HCT116 (cell line): ENCODE data around the gene PPM1J. TPM values are rescaled to one million over a fixed set of nuclear protein-coding genes. Genes with fewer than 3 reads are reported as not detected.

ENCODE experiments used
- ATAC-seq: fragments of 200-7000 bp; cut with Tn5 transposase; 2 replicates; pipeline ENCODE4 v1.9.1; 2020; ENCODE audit warnings: mild to moderate bottlenecking, moderate library complexity
- BruUV-seq: library from RNA; stranded (reverse); fragments of 400-500 nt; replicated peaks from 2 replicates; lab custom pipeline; 2021; lab: Mats Ljungman, UMichigan
- CTCF ChIA-PET: fragments of 300-600 bp; sonication (Branson Sonifier 250); formaldehyde crosslinking; loops from one replicate; lab custom pipeline; 2021; ENCODE audit warnings: antibody characterized with exemption; lab: Charles Lee
- POLR2A ChIA-PET: fragments of 300-600, 350-600 bp; sonication (Branson Sonifier 250); formaldehyde crosslinking; loops from one replicate; lab custom pipeline; 2021; ENCODE audit warnings: antibody characterized with exemption; lab: Charles Lee
- RAD21 ChIA-PET, 2 experiments: fragments of 300-600 bp; sonication (Branson Sonifier 250); formaldehyde crosslinking; loops; one replicate each; lab custom pipeline; 2023; ENCODE audit warnings: low total read pairs in 2 of 2; ENCODE audit not compliant: uncharacterized antibody in 2 of 2, unreplicated experiment in 2 of 2, low non-redundant PET in 1 of 2; lab: Charles Lee
- DNase-seq: peaks from one replicate; pipeline ENCODE4 v3.0.0-alpha.2; 2010; ENCODE audit warnings: low read depth, low spot score
- H2AFZ ChIP-seq: fragments of 200-600 bp; shearing (Covaris generic), sonication (generic); 2 replicates; pipeline ENCODE4 v1.6.1; 2017; ENCODE audit warnings: low read depth, mixed run types, mixed read lengths, antibody characterized with exemption, low read length; ENCODE audit not compliant: poor library complexity, severe bottlenecking
- H3K27ac ChIP-seq: 2 replicates; pipeline ENCODE4 v1.5.1; 2012; ENCODE audit warnings: low read depth, low read length
- H3K27me3 ChIP-seq: fragments of 200-600 bp; sonication (generic); 2 replicates; pipeline ENCODE4 v1.6.1; 2016; ENCODE audit warnings: mixed run types, low read length, mixed read lengths; ENCODE audit not compliant: insufficient read depth
- H3K36me3 ChIP-seq, 2 experiments: fragments of 200-500 bp in 1 of 2; fragments of 200-600 bp in 1 of 2; sonication (Bioruptor generic) in 1 of 2; sonication (generic) in 1 of 2; 2 replicates each; pipeline versions ENCODE4 v1.5.1 to v1.6.1; 2014 to 2016; ENCODE audit warnings: low read length in 2 of 2, inconsistent platforms in 1 of 2, mixed read lengths in 1 of 2, mixed run types in 1 of 2; ENCODE audit not compliant: insufficient read depth in 2 of 2, control insufficient read depth in 1 of 2
- H3K4me1 ChIP-seq, 2 experiments: fragments of 200-600 bp in 1 of 2; sonication (generic) in 1 of 2; 2 replicates each; pipeline versions ENCODE4 v1.5.1 to v1.6.1; 2012 to 2017; ENCODE audit warnings: low read length in 2 of 2, inconsistent platforms in 1 of 2, mild to moderate bottlenecking in 1 of 2, mixed read lengths in 1 of 2, mixed run types in 1 of 2, moderate library complexity in 1 of 2; ENCODE audit not compliant: insufficient read depth in 2 of 2, control insufficient read depth in 1 of 2
- H3K4me2 ChIP-seq: fragments of 200-600 bp; sonication (generic); 2 replicates; pipeline ENCODE4 v1.6.1; 2017; ENCODE audit warnings: mixed run types, low read length, mixed read lengths
- H3K4me3 ChIP-seq, 2 experiments: fragments of 200-600 bp in 1 of 2; sonication (generic) in 1 of 2; replicated peaks in 1 of 2; 2 replicates each; pipeline ENCODE4 v1.5.1; 2011 to 2016; ENCODE audit warnings: low read length in 2 of 2, control low read depth in 1 of 2, low read depth in 1 of 2, mild to moderate bottlenecking in 1 of 2, mixed read lengths in 1 of 2, mixed run types in 1 of 2
- H3K79me2 ChIP-seq: fragments of 200-600 bp; sonication (generic); 2 replicates; pipeline ENCODE4 v1.6.1; 2017; ENCODE audit warnings: mild to moderate bottlenecking, mixed run types, low read length, moderate library complexity, mixed read lengths; ENCODE audit not compliant: insufficient read depth
- H3K9ac ChIP-seq: fragments of 200-600 bp; sonication (generic); 2 replicates; pipeline ENCODE4 v1.6.1; 2016; ENCODE audit warnings: low read length, mixed read lengths
- H3K9me2 ChIP-seq: fragments of 200-600 bp; sonication (generic), shearing (Covaris generic); 2 replicates; pipeline ENCODE4 v1.6.1; 2017; ENCODE audit warnings: mixed run types, mild to moderate bottlenecking, moderate library complexity; ENCODE audit not compliant: insufficient read depth
- H3K9me3 ChIP-seq, 2 experiments: fragments of 200-500 bp in 1 of 2; fragments of 200-600 bp in 1 of 2; sonication (Bioruptor generic) in 1 of 2; sonication (generic) in 1 of 2; 2 replicates each; pipeline ENCODE4 v1.6.1; 2014 to 2017; ENCODE audit warnings: low read length in 2 of 2, mixed read lengths in 2 of 2, inconsistent platforms in 1 of 2, low read depth in 1 of 2, mild to moderate bottlenecking in 1 of 2, mixed run types in 1 of 2, moderate library complexity in 1 of 2; ENCODE audit not compliant: control insufficient read depth in 1 of 2, insufficient read depth in 1 of 2
- H4K20me1 ChIP-seq: fragments of 200-600 bp; sonication (generic), shearing (Covaris generic); 2 replicates; pipeline ENCODE4 v1.6.1; 2017; ENCODE audit warnings: mixed run types, mild to moderate bottlenecking, moderate library complexity; ENCODE audit not compliant: insufficient read depth
- CBX3 ChIP-seq: IDR thresholded peaks from 2 replicates; pipeline ENCODE4 v1.6.1; 2012; ENCODE audit warnings: low read depth
- EGR1 ChIP-seq: IDR thresholded peaks from 2 replicates; pipeline ENCODE4 v1.6.1; 2012; ENCODE audit warnings: low read depth
- ELF1 ChIP-seq: IDR thresholded peaks from 2 replicates; pipeline ENCODE4 v1.6.1; 2012; ENCODE audit warnings: low read depth, borderline replicate concordance
- EZH2phosphoT487 ChIP-seq: fragments of 200-600 bp; IDR thresholded peaks from 2 replicates; pipeline ENCODE4 v1.6.1; 2018; ENCODE audit warnings: antibody characterized with exemption, borderline replicate concordance
- FOSL1 ChIP-seq: IDR thresholded peaks from 2 replicates; pipeline ENCODE4 v1.6.1; 2012; ENCODE audit warnings: low read depth
- POLR2A ChIP-seq: IDR thresholded peaks from 2 replicates; pipeline ENCODE4 v1.7.0; 2011; ENCODE audit warnings: borderline replicate concordance; ENCODE audit not compliant: insufficient read depth, insufficient read length; ENCODE audit errors: extremely low read depth
- POLR2AphosphoS5 ChIP-seq: IDR thresholded peaks from 2 replicates; pipeline ENCODE4 v1.6.1; 2011; ENCODE audit warnings: mild to moderate bottlenecking, low read depth, low read length, moderate library complexity
- RAD21 ChIP-seq: IDR thresholded peaks from 2 replicates; pipeline ENCODE4 v1.6.1; 2012; ENCODE audit warnings: low read depth, mild to moderate bottlenecking
- SIN3A ChIP-seq: IDR thresholded peaks from 2 replicates; pipeline ENCODE4 v1.6.1; 2012; ENCODE audit warnings: low read depth
- SP1 ChIP-seq: IDR thresholded peaks from 2 replicates; pipeline ENCODE4 v1.6.1; 2012; ENCODE audit warnings: low read depth
- YY1 ChIP-seq: IDR thresholded peaks from 2 replicates; pipeline ENCODE4 v1.6.1; 2011; ENCODE audit warnings: low read length, low read depth, moderate library complexity, mild to moderate bottlenecking; ENCODE audit not compliant: insufficient replicate concordance; ENCODE audit errors: extremely low read depth
- ZFX ChIP-seq: fragments of 450-650 bp; IDR thresholded peaks from 2 replicates; pipeline ENCODE4 v1.6.1; 2017
- intact Hi-C: fragments of 100-400 bp; cut with micrococcal nuclease; formaldehyde crosslinking; loops from 2 replicates; pipeline ENCODE4 v1.10.0; 2022
- total RNA-seq: library from RNA; stranded (reverse); gene quantifications from one replicate; pipeline ENCODE4 v1.2.1, GENCODE V29; 2021; ENCODE audit not compliant: unreplicated experiment
- TF ChIP-seq, protein P1 (sequence below), 3 experiments: fragments of 200-600 bp in 1 of 3; sonication (generic) in 1 of 3; IDR thresholded peaks in 2 of 3; conservative IDR thresholded peaks in 1 of 3; 2 replicates each; pipeline ENCODE4 v1.5.1; 2012 to 2017; ENCODE audit warnings: low read depth in 2 of 3, low read length in 2 of 3, antibody characterized with exemption in 1 of 3, borderline replicate concordance in 1 of 3, control low read depth in 1 of 3, mild to moderate bottlenecking in 1 of 3, mixed read lengths in 1 of 3, mixed run types in 1 of 3, moderate library complexity in 1 of 3; ENCODE audit not compliant: insufficient read depth in 1 of 3
- TF ChIP-seq, protein P2 (sequence below): IDR thresholded peaks from 2 replicates; pipeline ENCODE4 v1.6.1; 2011; ENCODE audit warnings: mild to moderate bottlenecking, low read length, moderate library complexity; ENCODE audit not compliant: insufficient replicate concordance; ENCODE audit errors: extremely low read depth
- TF ChIP-seq, protein P3 (sequence below): IDR thresholded peaks from 2 replicates; pipeline ENCODE4 v1.6.1; 2012

Gene PPM1J
- total RNA-seq, 1 experiment from 2014 or later = 7.5 TPM

DNA sequence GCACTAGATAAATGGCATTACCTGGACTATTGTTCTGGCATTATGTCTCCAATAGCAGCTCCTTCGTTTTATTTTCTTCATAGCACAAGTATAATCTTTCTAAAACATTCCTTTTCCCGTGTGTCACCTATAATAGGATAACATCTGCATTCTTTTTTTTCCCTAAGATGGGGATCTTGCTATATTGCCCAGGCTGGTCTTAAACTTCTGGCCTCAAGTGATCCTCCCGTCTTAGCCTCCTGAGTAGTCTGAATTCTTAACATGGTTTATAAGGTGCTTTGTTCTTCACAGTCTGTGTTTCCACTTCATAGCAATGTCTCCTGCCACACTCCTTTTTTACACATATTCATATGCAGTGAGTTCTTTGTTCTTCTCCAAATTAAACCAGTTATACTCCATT, 49.3 kb downstream of the PPM1J start:
- intact Hi-C loops = no loop called here
- TF ChIP-seq EGR1 (no peak), CBX3 (no peak), POLR2A (no peak), FOSL1 (no peak), EZH2phosphoT487 (no peak), SIN3A (no peak), POLR2AphosphoS5 (no peak), YY1 (no peak), ZFX (no peak), RAD21 (no peak), ELF1 (no peak), SP1 (no peak)
- TF ChIP-seq, protein P1, sequence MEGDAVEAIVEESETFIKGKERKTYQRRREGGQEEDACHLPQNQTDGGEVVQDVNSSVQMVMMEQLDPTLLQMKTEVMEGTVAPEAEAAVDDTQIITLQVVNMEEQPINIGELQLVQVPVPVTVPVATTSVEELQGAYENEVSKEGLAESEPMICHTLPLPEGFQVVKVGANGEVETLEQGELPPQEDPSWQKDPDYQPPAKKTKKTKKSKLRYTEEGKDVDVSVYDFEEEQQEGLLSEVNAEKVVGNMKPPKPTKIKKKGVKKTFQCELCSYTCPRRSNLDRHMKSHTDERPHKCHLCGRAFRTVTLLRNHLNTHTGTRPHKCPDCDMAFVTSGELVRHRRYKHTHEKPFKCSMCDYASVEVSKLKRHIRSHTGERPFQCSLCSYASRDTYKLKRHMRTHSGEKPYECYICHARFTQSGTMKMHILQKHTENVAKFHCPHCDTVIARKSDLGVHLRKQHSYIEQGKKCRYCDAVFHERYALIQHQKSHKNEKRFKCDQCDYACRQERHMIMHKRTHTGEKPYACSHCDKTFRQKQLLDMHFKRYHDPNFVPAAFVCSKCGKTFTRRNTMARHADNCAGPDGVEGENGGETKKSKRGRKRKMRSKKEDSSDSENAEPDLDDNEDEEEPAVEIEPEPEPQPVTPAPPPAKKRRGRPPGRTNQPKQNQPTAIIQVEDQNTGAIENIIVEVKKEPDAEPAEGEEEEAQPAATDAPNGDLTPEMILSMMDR (IDR thresholded peaks at IDR 0.05 in 2 of 3, conservative IDR thresholded peaks at IDR 0.05 in 1 of 3; ENCODE audit: borderline replicate concordance in 1 of 3, insufficient read depth in 1 of 3, low read depth in 2 of 3, low read length in 2 of 3) = no peak
- TF ChIP-seq, protein P2, sequence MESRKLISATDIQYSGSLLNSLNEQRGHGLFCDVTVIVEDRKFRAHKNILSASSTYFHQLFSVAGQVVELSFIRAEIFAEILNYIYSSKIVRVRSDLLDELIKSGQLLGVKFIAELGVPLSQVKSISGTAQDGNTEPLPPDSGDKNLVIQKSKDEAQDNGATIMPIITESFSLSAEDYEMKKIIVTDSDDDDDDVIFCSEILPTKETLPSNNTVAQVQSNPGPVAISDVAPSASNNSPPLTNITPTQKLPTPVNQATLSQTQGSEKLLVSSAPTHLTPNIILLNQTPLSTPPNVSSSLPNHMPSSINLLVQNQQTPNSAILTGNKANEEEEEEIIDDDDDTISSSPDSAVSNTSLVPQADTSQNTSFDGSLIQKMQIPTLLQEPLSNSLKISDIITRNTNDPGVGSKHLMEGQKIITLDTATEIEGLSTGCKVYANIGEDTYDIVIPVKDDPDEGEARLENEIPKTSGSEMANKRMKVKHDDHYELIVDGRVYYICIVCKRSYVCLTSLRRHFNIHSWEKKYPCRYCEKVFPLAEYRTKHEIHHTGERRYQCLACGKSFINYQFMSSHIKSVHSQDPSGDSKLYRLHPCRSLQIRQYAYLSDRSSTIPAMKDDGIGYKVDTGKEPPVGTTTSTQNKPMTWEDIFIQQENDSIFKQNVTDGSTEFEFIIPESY = no peak
- TF ChIP-seq, protein P3, sequence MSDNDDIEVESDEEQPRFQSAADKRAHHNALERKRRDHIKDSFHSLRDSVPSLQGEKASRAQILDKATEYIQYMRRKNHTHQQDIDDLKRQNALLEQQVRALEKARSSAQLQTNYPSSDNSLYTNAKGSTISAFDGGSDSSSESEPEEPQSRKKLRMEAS = no peak
- TF ChIP-seq, all 23 proteins: peak for 0
- ATAC-seq (no peak), DNase-seq (no peak)
- ChIA-PET POLR2A (no interaction called here), RAD21 (no interaction called here), CTCF (no interaction called here)
- Histone ChIP-seq H3K9ac (no peak overlapping the region), H3K27ac (no peak overlapping the region), H3K36me3 (peaks cover 36 to 54% of the 10 kb centered on the region in 2 experiments), H3K4me1 (no peaks in the 10 kb centered on the region), H3K9me3 (no peaks in the 10 kb centered on the region), H3K4me2 (no peak overlapping the region), H3K9me2 (no peaks in the 10 kb centered on the region), H2AFZ (no peak overlapping the region), H3K27me3 (no peaks in the 10 kb centered on the region), H3K79me2 (no peaks in the 10 kb centered on the region), H3K4me3 (no peak overlapping the region), H4K20me1 (peaks cover 5% of the 10 kb centered on the region; the same call in 1 of the 2 replicates)
- no TSS peak for BruUV-seq

Other genes with a start within 250 kb of the PPM1J start
- 1.5 TPM for gene WNT2B, start 206.4 kb downstream of the PPM1J start, total RNA-seq
- 19.9 TPM for gene ST7L, start 96.2 kb downstream of the PPM1J start, total RNA-seq
- gene CAPZA1, start 95.5 kb downstream of the PPM1J start, total RNA-seq = 148 TPM
- 109 TPM for gene MOV10, start 40.7 kb downstream of the PPM1J start, total RNA-seq
- gene RHOC, start 8.2 kb downstream of the PPM1J start, total RNA-seq = 154 TPM
- gene SLC16A1, start 240.9 kb upstream of the PPM1J start, total RNA-seq = 96.7 TPM